ENCODE results near the gene CLK3. TPM values are rescaled to one million over a fixed set of nuclear protein-coding genes. Genes with fewer than 3 reads are reported as not detected.

CLK3 gene
- 79.2 TPM for total RNA-seq

DNA sequence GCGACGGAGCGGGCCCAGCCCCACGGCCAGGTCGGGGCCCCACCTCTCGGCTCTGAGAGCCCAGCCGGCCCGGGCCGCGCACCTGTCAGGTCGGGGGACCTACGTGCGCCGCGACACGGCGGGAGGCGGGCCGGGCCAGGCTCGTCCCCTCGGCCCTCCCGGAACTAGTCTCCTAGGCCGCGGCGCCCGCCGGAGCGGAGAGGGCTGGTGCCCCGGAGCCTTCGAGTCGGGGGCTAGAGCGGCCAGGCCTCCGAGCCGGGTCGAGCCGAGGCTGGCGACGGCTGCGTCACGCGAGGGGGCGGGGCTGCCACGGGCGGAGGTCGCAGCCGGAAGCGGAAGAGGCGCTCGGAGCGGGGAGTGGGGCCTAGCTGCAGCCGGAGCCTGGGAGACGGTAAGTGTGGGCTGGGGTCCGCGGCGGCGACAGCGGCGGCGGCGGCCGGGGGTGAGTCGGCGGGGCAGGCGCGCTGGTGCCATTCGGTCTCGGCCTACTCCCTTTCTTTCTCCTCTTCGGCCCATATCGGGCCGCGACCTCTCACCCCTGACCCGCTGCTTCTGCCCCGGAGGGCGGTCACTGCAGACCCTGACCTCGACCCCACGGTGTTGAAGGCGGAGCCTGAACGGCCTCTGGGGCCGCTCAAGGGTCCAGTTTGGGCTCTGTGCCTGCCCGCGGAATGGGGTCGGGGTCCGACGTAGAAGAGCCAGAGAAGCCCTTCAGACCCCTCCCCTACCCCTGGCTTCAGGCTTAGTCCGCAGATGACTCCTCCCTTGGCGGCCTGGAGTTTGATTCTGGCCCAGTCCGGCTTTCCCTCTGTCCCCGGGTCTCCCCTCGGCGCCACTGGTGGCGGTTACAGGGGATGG is at the start of gene CLK3:
Gene CLK3 (plus strand): TSS at position 329 of the 858 bp plus-strand sequence. CDS start 3,361 bp downstream, outside the sequence.

Other genes with a start within 250 kb of the CLK3 start
- 1.9 TPM for gene CYP11A1, start 248.2 kb upstream of the CLK3 start, total RNA-seq
- gene SEMA7A, start 181.9 kb upstream of the CLK3 start, total RNA-seq: 6.2 TPM
- gene UBL7, start 154.7 kb upstream of the CLK3 start, total RNA-seq: 36.9 TPM
- 9.3 TPM for gene ARID3B, start 74.6 kb upstream of the CLK3 start, total RNA-seq
- gene EDC3, start 80.2 kb downstream of the CLK3 start, total RNA-seq: 23.4 TPM
- not detected for gene CYP1A1, start 109.7 kb downstream of the CLK3 start, total RNA-seq
- not detected for gene CYP1A2, start 133.0 kb downstream of the CLK3 start, total RNA-seq
- gene CSK, start 166.2 kb downstream of the CLK3 start, total RNA-seq: 37.5 TPM
- gene LMAN1L, start 197.0 kb downstream of the CLK3 start, total RNA-seq: not detected
- not detected for gene CPLX3, start 210.8 kb downstream of the CLK3 start, total RNA-seq
- gene ULK3, start 227.3 kb downstream of the CLK3 start, total RNA-seq: 23.4 TPM

Measured in metanephros (tissue), 1 donor.